HEK293 (cell line): ENCODE data around the gene SERPINE3.

Source experiments
- CTCF ChIA-PET: fragments of 350-600 bp; formaldehyde crosslinking; extraction: SDS; loops from one replicate; lab custom pipeline; 2021; ENCODE audit warnings: antibody characterized with exemption; lab: Yijun Ruan, JAX
- POLR2A ChIA-PET: fragments of 300-600 bp; formaldehyde crosslinking; extraction: SDS; loops from one replicate; lab custom pipeline; 2020; ENCODE audit warnings: antibody characterized with exemption, inconsistent platforms; lab: Yijun Ruan, JAX
- H3K27ac ChIP-seq: fragments of 200-500 bp; sonication (Bioruptor generic); 2 replicates; pipeline ENCODE4 v1.5.1; 2014; ENCODE audit warnings: low read depth, low read length, control low read depth, inconsistent platforms; ENCODE audit errors: extremely low read depth
- H3K36me3 ChIP-seq, 2 experiments: fragments of 200-500 bp in 1 of 2; sonication (Bioruptor generic) in 1 of 2; 1 replicate in 1 of 2; 2 replicates in 1 of 2; pipeline ENCODE4 v1.5.1; 2014 to 2017; ENCODE audit warnings: inconsistent platforms in 2 of 2, low read length in 2 of 2; ENCODE audit not compliant: control insufficient read depth in 2 of 2, insufficient read depth in 1 of 2
- H3K4me1 ChIP-seq: fragments of 200-500 bp; sonication (Bioruptor generic); 2 replicates; pipeline ENCODE4 v1.5.1; 2014; ENCODE audit warnings: mild to moderate bottlenecking, low read length, inconsistent platforms; ENCODE audit not compliant: control insufficient read depth, insufficient read depth
- H3K4me3 ChIP-seq: 2 replicates; pipeline ENCODE4 v1.5.1; 2011; ENCODE audit warnings: low read depth, mild to moderate bottlenecking, control low read depth, low read length, moderate library complexity
- H3K9me3 ChIP-seq: fragments of 200-500 bp; sonication (Bioruptor generic); 2 replicates; pipeline ENCODE4 v1.5.1; 2014; ENCODE audit warnings: low read depth, low read length, inconsistent platforms; ENCODE audit not compliant: control insufficient read depth, insufficient read depth
- BCL11A ChIP-seq: fragments of 450-650 bp; formaldehyde crosslinking; IDR thresholded peaks from 2 replicates; pipeline ENCODE4 v1.5.1; 2016; ENCODE audit warnings: low read depth, missing biosample characterization, missing genetic modification characterization
- HOXD13 ChIP-seq: sonication (generic); formaldehyde crosslinking; IDR thresholded peaks from 2 replicates; pipeline ENCODE4 v1.8.0; 2022; ENCODE audit warnings: missing genetic modification reagents, borderline replicate concordance
- MZF1 ChIP-seq: fragments of 450-650 bp; formaldehyde crosslinking; IDR thresholded peaks from 2 replicates; pipeline ENCODE4 v1.5.1; 2017; ENCODE audit warnings: missing biosample characterization, missing genetic modification characterization, borderline replicate concordance
- OSR2 ChIP-seq: fragments of 450-650 bp; formaldehyde crosslinking; IDR thresholded peaks from 2 replicates; pipeline ENCODE4 v1.5.1; 2016; ENCODE audit warnings: missing biosample characterization, missing genetic modification characterization
- OVOL3 ChIP-seq: fragments of 450-650 bp; formaldehyde crosslinking; IDR thresholded peaks from 2 replicates; pipeline ENCODE4 v1.5.1; 2016; ENCODE audit warnings: missing biosample characterization, missing genetic modification characterization
- PATZ1 ChIP-seq: fragments of 450-650 bp; formaldehyde crosslinking; IDR thresholded peaks from 2 replicates; pipeline ENCODE4 v1.5.1; 2016; ENCODE audit warnings: missing biosample characterization, missing genetic modification characterization
- REPIN1 ChIP-seq: fragments of 450-650 bp; formaldehyde crosslinking; IDR thresholded peaks from 2 replicates; pipeline ENCODE4 v1.5.1; 2017; ENCODE audit warnings: missing biosample characterization, missing genetic modification characterization, low read depth
- SP7 ChIP-seq: fragments of 450-650 bp; formaldehyde crosslinking; IDR thresholded peaks from 2 replicates; pipeline ENCODE4 v1.5.1; 2016; ENCODE audit warnings: missing biosample characterization, missing genetic modification characterization
- YY1 ChIP-seq: fragments of 450-650 bp; formaldehyde crosslinking; IDR thresholded peaks from 2 replicates; pipeline ENCODE4 v1.5.1; 2018; ENCODE audit warnings: missing biosample characterization, missing genetic modification characterization
- ZBTB21 ChIP-seq: fragments of 450-650 bp; formaldehyde crosslinking; IDR thresholded peaks from 2 replicates; pipeline ENCODE4 v1.5.1; 2017; ENCODE audit warnings: missing biosample characterization, missing genetic modification characterization
- ZIC2 ChIP-seq: fragments of 450-650 bp; formaldehyde crosslinking; IDR thresholded peaks from 2 replicates; pipeline ENCODE4 v1.5.1; 2016; ENCODE audit warnings: missing biosample characterization, missing genetic modification characterization
- ZNF121 ChIP-seq: fragments of 450-650 bp; formaldehyde crosslinking; IDR thresholded peaks from 2 replicates; pipeline ENCODE4 v1.5.1; 2016; ENCODE audit warnings: missing biosample characterization, missing genetic modification characterization
- ZNF133 ChIP-seq: fragments of 450-650 bp; formaldehyde crosslinking; IDR thresholded peaks from 2 replicates; pipeline ENCODE4 v1.5.1; 2016; ENCODE audit warnings: missing biosample characterization, missing genetic modification characterization
- ZNF202 ChIP-seq: fragments of 450-650 bp; formaldehyde crosslinking; IDR thresholded peaks from 2 replicates; pipeline ENCODE4 v1.5.1; 2016; ENCODE audit warnings: missing biosample characterization, missing genetic modification characterization, borderline replicate concordance
- ZNF211 ChIP-seq: fragments of 450-650 bp; formaldehyde crosslinking; IDR thresholded peaks from 2 replicates; pipeline ENCODE4 v1.5.1; 2016; ENCODE audit warnings: low read depth, missing biosample characterization, missing genetic modification characterization
- ZNF221 ChIP-seq: fragments of 450-650 bp; formaldehyde crosslinking; IDR thresholded peaks from 2 replicates; pipeline ENCODE4 v1.5.1; 2017; ENCODE audit warnings: missing biosample characterization, missing genetic modification characterization, borderline replicate concordance
- ZNF26 ChIP-seq: fragments of 450-650 bp; formaldehyde crosslinking; IDR thresholded peaks from 2 replicates; pipeline ENCODE4 v1.5.1; 2016; ENCODE audit warnings: missing biosample characterization, missing genetic modification characterization
- ZNF292 ChIP-seq: fragments of 450-650 bp; formaldehyde crosslinking; IDR thresholded peaks from 2 replicates; pipeline ENCODE4 v1.5.1; 2016; ENCODE audit warnings: low read depth, missing biosample characterization, missing genetic modification characterization, borderline replicate concordance
- ZNF335 ChIP-seq: fragments of 450-650 bp; formaldehyde crosslinking; conservative IDR thresholded peaks from 2 replicates; pipeline ENCODE4 v1.5.1; 2016; ENCODE audit warnings: missing biosample characterization, missing genetic modification characterization
- ZNF510 ChIP-seq: fragments of 450-650 bp; formaldehyde crosslinking; IDR thresholded peaks from 2 replicates; pipeline ENCODE4 v1.5.1; 2018; ENCODE audit warnings: mild to moderate bottlenecking, missing genetic modification characterization, missing biosample characterization; ENCODE audit not compliant: insufficient replicate concordance
- ZNF660 ChIP-seq: fragments of 450-650 bp; IDR thresholded peaks from 2 replicates; pipeline ENCODE4 v1.5.1; 2018; ENCODE audit warnings: missing biosample characterization, mild to moderate bottlenecking, missing genetic modification characterization
- ZNF664 ChIP-seq: fragments of 450-650 bp; formaldehyde crosslinking; IDR thresholded peaks from 2 replicates; pipeline ENCODE4 v1.5.1; 2016; ENCODE audit warnings: missing biosample characterization, missing genetic modification characterization
- ZNF776 ChIP-seq: fragments of 450-650 bp; formaldehyde crosslinking; IDR thresholded peaks from 2 replicates; pipeline ENCODE4 v1.5.0; 2017; ENCODE audit warnings: missing biosample characterization, missing genetic modification characterization, borderline replicate concordance
- ZNF785 ChIP-seq: fragments of 450-650 bp; formaldehyde crosslinking; IDR thresholded peaks from 2 replicates; pipeline ENCODE4 v1.5.1; 2016; ENCODE audit warnings: missing biosample characterization, missing genetic modification characterization

SERPINE3 gene

DNA sequence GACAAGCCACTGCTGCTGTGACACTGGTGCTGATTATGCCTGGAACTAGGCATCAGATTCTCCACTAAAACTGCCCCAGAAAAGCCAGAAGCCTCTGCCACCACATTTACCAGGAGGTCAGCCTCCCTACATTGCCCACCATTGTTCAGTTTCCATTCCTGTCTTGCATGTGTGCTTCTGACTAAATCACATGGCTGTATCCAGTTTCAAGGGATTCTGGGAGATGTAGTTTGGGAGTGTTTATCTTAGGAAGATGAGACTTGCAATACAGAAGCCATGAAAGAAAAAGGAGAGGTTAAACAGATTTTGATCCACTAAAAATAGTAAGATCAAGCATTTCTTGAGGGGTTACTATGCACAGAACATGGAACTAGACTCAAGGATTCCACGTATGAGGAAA, 40.7 kb upstream of the SERPINE3 start:
- TF ChIP-seq PATZ1 (tag by site-specific recombination) (no peak), HOXD13 (no peak), ZNF335 (tag by site-specific recombination) (no peak), MZF1 (tag by site-specific recombination) (no peak), ZNF510 (tag by site-specific recombination) (no peak), ZNF211 (no peak), ZNF785 (tag by site-specific recombination) (no peak)
- ChIA-PET CTCF (interaction anchor here (0.6 to 4.4 kb wide), 4 partner anchors 12 to 499 kb away, joined by 3 to 46 read pairs (median 3); no protein-coding TSS in a partner anchor), POLR2A (no interaction called here)
- Histone ChIP-seq H3K36me3 (no peaks in the 10 kb centered on the region), H3K9me3 (no peaks in the 10 kb centered on the region), H3K27ac (no peak overlapping the region), H3K4me1 (no peaks in the 10 kb centered on the region), H3K4me3 (no peak overlapping the region)

GRCh38 chr13:51303063-51303552, 36.4 kb upstream of the SERPINE3 start:
- H3K36me3 ChIP-seq = no peaks in the 10 kb centered on the region
- POLR2A ChIA-PET = no interaction called here

GRCh38 chr13:51303882-51304281, 35.6 kb upstream of the SERPINE3 start:
- ChIA-PET POLR2A (no interaction called here), CTCF (interaction anchor here (0.6 kb wide), 1 partner anchor 1431 kb away, joined by 3 read pairs; no protein-coding TSS in a partner anchor)
- H3K9me3 ChIP-seq = no peaks in the 10 kb centered on the region
- no peak overlapping the region for H3K4me3 ChIP-seq
- no peak for TF ChIP-seq ZNF202 (tag by site-specific recombination)
- no peak for TF ChIP-seq BCL11A (tag by site-specific recombination)
- peak; percentile 80 for TF ChIP-seq ZNF121
- TF ChIP-seq ZNF292 (tag by site-specific recombination) = no peak
- no peaks in the 10 kb centered on the region for H3K36me3 ChIP-seq
- H3K27ac ChIP-seq = no peak overlapping the region
- H3K4me1 ChIP-seq = no peaks in the 10 kb centered on the region

More at GRCh38 chr13:51303063-51303552, 36.4 kb upstream of the SERPINE3 start:
- no peaks in the 10 kb centered on the region for H3K9me3 ChIP-seq
- TF ChIP-seq ZNF660 (tag by site-specific recombination) (no peak), ZNF26 (no peak)
- CTCF ChIA-PET = interaction anchor here (0.6 to 1.7 kb wide), 3 partner anchors 17 to 290 kb away, joined by 3 to 4 read pairs (median 3); no protein-coding TSS in a partner anchor
- H3K27ac ChIP-seq = no peak overlapping the region
- no peaks in the 10 kb centered on the region for H3K4me1 ChIP-seq
- no peak overlapping the region for H3K4me3 ChIP-seq

GRCh38 chr13:51305271-51305967, 34.1 kb upstream of the SERPINE3 start:
- H3K4me1 ChIP-seq = no peaks in the 10 kb centered on the region
- H3K36me3 ChIP-seq = no peaks in the 10 kb centered on the region
- H3K27ac ChIP-seq = no peak overlapping the region
- no peak overlapping the region for H3K4me3 ChIP-seq
- ChIA-PET CTCF (no interaction called here), POLR2A (no interaction called here)
- H3K9me3 ChIP-seq = no peaks in the 10 kb centered on the region
- no peak for TF ChIP-seq ZIC2
- no peak for TF ChIP-seq ZNF776
- TF ChIP-seq REPIN1 (tag by site-specific recombination) = no peak
- no peak for TF ChIP-seq ZBTB21
- TF ChIP-seq ZNF133 (tag by site-specific recombination) = no peak
- no peak for TF ChIP-seq YY1 (tag by site-specific recombination)
- no peak for TF ChIP-seq OSR2 (tag by site-specific recombination)
- TF ChIP-seq SP7 (tag by site-specific recombination) = no peak
- TF ChIP-seq ZNF221 (tag by site-specific recombination) = no peak
- TF ChIP-seq OVOL3 (tag by site-specific recombination) = no peak
- TF ChIP-seq ZNF664 = no peak
